Activated T-cell treated with anti-CD3 and anti-CD28 coated beads, Interleukin-2, amount 50 U/mL, for 1 hour (primary cell): Measurements from ENCODE around the gene PRR33.
"Not testable (repeated sequence)": the region's sequence is repeated elsewhere in the genome, so short reads cannot be mapped to it uniquely, and the experiment has no call there.

Experiments
- DNase-seq: peaks from one replicate; pipeline ENCODE4 v3.0.0-alpha.2; 2020

The PRR33 gene

DNA sequence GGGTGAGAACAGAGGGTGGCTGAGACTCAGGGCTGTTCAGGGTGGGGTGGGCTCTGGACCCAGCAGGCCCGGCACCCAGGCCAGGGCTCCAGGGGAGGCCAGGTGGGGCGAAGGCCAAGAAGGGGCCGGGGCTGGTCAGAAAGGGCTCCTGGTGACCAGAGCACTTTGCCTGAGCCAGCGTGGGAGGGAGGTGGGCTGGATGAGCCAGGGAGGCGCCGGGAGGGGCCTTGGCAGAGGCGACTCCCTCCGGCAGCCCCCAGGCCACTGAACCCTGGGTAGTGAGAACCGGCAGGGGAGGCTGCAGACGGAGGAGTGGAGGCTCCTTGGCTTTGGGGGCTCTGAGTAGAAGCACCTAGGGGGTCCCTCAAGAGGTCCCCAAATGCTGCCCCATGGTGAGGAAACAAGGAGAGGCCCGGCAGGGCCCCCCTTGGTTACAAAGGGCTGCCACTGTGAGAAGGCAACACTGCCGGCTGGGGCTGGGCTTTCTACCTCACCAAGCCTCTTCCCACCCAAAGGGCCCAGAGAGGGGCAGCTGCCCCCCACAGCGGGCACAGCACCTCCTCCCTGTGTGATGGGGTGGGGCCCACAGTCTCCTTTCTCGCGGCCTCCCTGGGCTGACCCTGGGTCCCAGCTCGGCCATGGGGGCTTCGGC is 17.1 kb downstream of the PRR33 start:
- not testable (repeated sequence) for DNase-seq

DNA sequence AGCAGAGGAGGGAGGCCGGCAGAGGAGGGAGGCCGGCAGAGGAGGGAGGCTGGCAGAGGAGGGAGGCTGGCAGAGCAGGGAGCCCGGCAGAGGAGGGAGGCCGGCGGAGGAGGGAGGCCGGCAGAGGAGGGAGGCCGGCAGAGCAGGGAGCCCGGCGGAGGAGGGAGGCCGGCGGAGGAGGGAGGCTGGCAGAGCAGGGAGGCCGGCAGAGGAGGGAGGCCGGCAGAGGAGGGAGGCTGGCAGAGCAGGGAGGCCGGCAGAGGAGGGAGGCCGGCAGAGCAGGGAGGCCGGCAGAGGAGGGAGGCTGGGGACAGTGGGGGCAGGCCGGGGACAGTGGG is 17.9 kb downstream of the PRR33 start:
- DNase-seq = not testable (repeated sequence)

DNA sequence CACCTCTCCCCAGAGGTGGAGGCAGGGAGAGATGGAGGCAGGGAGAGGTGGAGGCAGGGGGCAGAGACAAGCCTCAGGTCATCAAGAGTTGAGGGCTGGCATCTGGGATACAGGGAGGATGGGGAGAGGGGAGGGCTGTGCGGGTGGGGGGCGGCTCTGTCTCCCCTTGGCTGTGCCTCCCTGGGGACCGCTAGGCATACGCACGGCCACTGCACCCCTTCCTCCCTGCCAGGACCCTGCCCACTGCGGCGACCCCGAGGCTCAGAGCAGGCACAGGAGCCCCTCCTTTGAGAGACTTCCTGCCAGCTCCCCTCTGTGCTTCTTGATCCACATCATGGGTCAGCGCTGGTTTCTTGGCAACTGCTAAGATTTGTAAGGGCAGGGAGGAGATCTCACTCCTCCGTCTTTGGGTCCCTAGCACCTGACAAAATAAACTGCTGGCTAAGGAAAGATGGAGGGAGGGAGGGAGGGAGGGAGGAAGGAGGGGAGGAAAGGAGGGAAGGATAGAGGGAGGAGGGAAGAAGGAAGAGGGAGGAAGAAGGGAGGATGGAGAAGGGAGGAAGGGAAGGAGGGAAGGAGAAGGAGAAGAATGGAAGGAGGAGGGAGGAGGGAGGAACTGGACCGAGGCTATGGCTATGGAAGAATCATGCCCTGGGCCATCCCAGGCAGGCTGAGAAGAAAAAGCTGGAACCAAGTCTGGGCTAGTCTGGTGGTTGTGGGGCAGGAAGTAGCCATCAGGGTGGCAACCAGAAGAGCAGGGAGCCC is 18.5 kb downstream of the PRR33 start:
- peak; percentile 12 for DNase-seq

DNA sequence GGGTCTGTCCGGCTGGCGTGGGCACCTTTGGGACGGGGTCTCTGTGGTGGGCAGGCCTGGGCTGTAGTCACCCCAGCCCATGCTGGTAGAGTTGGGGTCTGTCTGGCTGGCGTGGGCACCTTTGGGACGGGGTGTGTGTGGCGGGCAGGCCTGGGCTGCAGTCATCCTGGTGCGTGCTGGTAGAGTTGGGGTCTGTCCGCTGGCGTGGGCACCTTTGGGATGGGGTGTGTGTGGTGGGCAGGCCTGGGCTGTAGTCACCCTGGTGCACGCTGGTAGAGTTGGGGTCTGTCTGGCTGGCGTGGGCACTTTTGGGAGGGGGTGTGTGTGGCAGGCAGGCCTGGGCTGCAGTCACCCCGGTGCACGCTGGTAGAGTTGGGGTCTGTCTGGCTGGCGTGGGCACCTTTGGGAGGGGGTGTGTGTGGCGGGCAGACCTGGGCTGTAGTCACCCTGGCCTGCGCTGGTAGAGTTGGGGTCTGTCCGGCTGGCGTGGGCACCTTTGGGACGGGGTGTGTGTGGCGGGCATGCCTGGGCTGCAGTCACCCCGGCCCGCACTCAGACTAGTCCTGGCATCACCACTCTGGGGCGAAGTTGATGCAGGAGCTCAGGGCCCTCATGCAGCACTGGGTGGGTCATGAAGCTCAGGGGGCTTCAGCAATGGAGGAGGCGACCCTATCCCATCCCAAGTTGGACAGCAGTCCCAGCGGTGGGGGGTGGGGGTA is 19.3 kb downstream of the PRR33 start:
- DNase-seq = peak; percentile 14

DNA sequence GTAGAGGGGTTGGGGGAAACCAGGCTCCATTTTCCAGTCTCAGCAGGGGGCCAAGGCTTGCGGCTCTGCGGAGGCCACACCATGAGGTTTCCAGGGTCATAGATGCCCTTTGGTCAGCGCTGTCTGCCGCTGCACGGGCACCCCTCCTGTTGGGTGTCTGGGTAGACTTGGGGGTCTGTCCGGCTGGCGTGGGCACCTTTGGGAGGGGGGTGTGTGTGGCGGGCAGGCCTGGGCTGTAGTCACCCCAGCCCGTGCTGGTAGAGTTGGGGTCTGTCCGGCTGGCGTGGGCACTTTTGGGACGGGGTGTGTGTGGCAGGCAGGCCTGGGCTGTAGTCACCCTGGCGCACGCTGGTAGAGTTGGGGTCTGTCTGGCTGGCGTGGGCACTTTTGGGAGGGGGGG is 20.2 kb downstream of the PRR33 start:
- no peak for DNase-seq

DNA sequence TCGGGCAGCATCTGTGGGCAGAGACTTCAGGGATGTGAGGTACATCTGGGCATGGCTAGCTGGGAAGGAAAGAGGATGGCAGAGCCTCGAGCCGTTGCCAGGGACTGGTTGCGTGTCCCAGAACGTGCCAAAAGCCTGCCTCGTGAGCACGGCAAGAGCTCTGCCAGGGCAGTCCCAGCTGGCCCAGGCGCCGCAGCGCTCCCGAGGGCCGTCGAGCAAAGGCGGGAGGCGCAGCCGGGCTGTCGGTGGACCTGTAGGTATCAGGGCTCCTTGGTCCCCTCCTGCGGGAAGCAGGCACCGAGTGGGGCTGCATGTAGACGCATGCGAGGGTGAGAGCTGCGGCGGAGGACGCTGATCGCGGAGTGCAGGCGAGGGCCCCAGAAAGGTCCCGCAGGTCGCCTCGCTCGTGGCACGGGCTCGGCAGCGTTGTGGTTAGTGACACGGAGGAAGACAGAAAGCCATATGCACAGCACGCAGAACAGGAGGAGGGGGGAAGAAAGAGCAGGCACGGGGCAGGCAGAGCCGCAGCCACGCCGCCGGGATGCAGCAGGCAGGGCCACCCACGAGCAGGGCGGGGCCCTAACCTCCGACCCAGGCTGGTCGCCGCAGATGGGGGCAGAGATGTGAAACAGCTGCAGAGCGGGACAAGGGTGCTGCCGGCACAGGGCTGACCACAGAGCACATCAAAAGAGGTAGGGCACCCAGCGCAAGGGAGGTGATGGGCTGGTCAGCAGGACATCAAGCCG is 20.8 kb downstream of the PRR33 start:
- DNase-seq = peak; percentile 58

DNA sequence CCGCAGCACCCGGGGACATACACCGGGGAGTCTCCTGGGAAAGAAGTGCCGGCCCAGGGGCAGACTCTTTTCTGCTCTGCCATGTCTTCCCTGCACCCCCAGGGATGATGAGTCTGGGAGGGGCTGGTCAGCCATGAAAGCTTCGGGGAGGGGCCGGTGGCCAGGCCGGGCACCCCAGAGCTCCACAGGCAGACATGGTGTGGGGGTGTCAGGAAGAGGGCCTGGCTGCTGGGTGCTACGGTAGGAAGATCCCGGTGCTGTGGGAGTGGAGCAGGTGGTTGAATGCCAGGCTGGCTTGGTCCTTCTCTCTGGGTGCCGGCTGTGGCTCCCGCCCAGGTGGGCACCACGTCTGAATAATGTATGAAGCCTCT is 21.4 kb downstream of the PRR33 start:
- no peak for DNase-seq

DNA sequence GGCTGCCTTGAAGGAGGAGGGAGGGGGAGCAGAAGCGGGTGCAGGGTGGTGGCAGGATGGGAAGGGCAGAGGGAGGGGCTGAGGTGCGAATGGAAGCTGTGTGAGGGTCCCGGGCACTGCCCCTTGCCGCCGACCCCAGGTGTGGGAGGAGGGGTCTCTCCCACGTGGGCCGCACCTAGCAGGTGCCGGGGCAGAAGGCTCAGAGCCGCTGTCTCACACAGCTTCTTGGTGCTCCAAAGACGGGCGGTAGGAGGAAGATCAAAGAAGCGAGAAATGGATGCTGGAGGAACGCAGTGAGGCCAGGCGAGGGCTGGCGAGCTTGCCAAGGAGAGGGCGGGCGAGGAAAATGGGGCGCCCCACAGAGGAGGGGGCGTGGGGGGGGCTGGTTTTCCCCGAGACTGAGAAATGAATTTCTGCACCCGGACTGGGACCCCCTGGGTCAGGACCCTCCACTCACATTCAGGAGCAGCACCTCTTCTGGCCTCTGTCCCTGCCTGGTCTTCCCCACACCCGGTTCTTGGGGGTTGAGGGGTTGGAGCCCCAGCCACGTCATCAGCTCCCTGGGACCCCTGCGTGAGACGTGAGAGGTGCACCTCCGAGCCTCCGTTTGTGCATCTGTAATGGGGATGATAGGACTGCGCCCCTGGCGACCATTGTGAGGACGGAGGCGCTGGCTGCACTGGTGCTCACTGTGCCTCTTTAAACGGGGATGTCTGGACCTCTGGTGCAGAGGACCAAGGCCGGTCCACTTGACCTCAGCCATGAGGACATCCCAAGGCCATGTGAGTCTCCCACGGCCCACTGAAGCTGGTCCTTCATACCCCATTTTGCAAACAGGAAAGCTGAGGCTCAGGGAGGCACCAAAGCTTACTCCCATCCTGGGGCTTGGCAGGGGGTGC is 22.0 kb downstream of the PRR33 start:
- DNase-seq = no peak

DNA sequence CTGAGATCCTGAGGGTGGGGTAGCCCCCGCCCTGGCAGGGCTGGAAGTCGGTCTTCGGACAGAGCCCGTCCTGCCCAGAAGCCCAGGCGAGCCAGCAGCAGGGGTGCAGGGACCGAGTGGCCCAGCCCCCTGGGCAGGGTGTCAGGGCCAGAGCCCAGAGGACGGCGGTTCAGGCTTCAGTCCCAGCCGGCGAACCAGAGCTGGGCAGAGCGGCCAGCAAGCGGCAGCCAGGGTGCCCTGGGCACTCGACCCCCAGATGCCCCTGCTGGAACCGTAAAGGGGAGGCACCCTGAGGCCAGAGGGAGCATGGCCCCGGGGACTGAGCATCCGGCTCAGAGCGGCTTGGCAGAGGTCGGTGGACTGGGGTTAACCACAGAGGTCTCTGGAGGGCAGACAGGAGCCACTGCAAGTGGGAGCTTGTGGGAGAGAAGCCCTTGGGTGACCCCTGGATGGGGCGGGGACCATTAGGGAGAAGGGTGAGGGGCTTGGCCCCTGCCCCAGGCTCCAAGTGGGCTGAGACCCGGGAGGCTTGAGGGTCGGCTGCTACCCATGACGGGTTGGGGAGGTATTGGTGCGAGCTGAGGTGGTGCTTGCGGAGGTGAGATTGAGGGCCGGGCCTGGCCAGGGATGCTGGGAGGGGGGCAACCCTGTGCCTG is 22.9 kb downstream of the PRR33 start:
- DNase-seq = no peak

DNA sequence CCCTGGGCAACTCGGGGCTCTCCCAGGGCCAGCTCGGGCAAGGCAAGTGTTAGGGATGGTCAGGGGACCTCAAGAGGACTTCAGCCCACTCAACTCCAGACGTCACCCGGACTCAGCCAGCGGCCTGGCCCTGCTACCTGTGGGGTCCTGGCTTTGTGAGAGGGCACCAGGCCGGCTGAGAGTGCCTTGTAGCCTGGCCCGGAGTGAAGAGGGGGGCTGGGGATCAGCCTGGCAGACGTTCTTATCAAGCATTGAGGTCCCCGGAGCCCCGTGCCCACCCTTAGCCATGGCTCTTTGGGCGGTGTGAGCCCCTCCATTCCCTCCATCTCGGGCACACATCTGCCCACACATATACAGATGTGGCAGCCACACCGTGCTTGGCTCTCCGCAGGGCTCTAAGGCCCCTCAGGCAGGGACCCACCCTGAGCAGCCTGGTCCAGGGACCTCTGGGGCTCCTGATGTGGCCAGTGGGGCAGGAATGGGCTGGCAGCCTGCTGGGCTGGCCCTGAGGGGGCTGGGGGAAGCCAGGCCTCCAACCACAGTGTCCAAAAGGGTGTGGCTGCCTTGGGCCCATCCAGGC is 23.5 kb downstream of the PRR33 start:
- DNase-seq = no peak

DNA sequence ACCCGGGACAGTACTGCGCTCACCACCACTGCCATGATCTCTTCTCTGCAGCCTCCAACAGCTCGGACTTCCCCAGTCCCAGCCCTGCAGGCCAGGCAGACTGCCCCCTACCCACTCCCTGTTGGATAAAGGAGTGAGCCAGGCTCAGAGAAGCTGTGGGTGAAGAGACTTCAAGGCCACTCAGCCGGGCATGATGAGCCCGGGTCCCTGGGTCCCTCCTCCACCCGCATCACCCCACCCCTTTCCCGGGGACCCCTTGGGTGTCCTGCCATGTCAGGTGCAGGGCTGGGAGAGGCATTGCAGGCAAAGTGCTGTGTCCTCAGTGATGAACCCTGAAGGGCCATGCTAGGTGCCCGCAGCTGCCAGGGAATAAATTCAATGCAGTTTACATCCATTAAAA is 24.3 kb downstream of the PRR33 start:
- no peak for DNase-seq

DNA sequence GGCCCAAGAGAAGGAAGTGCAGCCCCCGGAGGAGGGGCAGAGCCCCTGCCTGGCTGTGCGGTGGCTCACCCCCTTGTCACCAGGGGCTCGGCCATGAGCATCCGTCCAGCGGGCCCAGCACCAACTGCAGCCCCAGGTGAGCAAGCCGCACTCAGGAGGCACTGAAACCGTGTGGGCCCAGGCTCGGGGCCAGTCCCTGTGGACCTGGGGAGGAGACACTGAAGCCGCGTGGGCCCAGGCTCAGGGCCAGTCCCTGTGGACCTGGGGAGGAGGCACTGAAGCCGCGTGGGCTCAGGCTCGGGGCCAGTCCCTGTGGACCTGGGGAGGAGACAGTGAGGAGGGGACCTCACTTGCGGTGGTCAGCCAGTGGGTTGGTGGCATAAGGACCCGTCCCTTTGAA is 24.9 kb downstream of the PRR33 start:
- DNase-seq = no peak

DNA sequence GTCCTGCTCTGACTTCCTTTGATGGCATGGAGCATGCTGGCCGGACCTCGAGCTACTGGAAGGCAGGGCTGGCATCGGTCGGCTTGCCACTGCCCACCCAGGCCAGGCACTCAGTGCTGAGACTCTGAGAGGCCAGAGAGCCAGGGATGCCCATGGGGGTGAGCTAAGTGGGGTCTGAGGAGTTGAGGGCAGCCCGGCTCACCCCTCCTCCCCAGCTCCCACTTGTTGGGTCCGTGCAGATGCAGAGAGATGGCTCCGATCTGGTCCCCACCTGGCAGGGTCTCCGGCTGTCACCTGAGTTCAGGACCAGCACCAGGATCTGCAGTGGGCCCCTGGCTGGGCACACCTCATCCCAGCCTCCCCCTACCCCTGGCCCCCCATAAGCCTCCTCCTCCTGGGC is 25.5 kb downstream of the PRR33 start:
- no peak for DNase-seq

DNA sequence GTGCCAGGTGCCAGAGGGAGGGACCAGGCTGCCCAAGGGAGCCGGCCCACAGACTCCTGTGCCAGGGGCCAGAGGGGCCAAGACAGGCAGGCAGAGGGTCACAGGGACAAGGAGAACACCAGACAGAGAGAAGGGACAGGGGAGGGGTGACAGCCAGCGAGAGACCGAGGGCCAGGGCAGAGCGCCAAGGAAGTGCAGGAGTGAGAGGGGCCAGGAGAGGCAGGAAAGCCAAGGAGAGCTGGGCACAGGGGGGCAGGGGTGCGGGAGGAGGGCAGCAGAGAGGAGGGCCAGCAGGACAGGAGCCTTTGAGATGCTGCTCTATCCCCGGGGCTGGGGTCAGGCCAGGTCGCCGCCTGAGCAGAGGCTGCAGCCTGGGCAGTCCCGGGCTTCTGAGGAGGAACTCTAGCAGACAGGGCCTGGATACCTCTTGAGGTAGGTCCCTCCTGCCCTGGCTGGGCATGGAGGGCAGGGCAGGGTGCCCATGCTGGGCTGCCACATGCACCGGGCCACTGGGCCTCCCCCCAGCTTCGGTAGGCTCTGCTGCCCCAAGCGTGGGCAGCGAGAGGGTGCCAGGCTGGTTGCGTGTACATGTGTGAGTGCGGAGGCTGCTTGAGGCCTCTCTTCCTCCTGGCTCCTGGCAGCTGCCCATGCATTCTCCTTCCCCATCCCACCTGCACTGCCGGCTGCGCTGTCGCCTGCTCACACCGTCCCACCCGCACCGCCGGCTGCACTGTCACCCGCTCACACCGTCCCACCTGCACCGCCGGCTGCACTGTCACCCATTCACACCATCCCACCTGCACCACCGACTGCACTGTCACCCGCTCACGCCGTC is 26.6 kb downstream of the PRR33 start:
- DNase-seq = no peak

DNA sequence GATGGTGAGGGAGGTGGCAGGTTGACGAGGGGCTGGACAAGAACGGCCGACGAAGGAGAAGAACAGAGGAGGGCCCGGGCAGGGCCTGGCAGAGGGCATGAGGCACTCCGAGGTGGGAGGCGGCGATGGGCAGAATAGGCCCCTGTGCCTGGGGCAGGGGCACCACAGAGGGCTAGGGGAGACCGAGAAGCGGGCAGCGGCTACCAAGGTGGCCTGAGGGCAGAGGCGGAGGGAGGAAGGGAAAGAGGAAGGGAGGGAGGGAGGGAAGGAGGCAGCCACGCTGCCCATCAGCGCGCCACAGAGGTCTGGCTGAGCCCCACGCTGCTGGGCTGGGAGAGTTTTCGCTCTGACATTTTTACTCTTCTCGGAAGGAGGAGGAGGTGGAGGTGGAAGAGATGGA is 27.5 kb downstream of the PRR33 start:
- DNase-seq = no peak

DNA sequence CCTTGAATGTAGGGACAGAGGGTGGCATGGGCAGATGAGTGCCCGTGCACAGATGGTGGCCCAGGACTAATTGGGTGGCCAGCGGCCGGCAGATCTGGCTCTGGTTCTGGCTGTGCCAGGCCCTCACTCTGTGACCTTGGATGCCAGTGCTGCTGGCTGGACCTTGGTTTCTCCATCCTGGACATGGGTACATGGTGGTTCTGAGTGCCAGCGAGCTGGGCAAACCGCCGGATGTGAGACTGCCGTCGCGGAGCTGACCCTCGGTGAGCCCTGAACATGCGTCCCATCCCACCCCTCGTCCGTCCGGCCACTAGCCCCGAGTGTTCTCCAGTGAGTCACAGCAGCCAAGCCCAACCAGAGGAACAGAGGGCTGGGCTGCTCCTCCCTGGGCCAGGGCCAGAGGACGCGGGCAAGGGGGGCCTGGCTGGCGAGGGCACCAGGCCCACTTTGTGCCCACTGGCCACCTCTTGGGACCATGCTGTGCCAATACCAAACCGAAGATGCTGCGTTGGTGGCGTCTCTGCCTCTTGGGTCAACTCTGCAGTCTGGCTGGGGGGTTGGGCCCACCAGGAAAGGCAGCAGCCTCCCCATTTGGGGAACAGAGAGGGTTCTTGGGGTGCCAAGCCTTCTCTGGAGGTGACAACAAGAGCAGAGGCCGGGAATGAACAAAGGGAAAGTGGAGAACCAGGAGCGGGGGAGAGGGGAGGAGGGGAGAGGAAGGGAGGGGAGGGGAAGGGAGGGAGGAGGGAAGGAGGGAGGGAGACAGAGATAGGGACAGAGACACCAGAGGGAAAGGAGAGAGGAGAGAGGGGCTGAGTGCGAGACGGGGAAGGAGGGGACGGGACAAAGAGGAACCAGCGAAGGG is 28.1 kb downstream of the PRR33 start:
- DNase-seq = no peak

DNA sequence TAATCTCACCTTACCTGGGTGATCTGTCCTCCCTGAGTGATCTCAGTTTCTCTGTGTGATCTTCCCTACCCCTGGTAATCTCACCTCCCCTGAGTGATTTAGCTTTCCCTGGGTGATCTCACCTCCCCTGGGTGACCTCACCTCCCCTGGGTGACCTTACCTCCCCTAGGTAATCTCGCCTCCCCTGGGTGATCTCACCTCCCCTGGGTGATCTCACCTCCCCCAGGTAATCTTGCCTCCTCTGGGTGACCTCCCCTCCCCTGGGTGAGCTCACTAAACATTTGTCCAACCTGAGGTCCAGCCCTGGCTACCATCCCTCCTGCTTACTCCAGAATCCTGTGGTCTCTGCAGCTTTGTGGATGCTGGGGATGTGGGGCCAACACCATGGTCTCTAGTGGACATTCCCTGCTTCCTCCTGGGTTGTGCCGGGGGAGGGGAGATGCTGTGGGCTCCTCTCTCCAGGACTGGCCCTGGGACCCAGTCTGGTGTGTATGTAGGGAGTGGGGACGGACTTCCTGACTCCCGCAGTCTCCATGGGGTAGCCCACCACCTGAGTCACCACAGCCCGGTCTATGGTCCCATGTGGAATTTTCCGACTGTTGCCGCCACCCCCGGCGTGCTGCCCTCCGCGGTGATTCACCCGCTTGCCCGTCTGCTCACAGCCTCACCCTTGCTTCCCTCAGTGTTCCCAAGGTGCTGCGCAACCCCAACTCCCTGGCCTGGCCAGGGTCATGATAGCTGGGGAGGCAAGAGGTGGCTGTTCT is 28.9 kb downstream of the PRR33 start:
- DNase-seq = no peak
